Breast epithelium (tissue), 4 donors: ENCODE measurements around the gene LDLRAD4. TPM values are rescaled to one million over a fixed set of nuclear protein-coding genes. Genes with fewer than 3 reads are reported as not detected.

Experiments used
- DNase-seq, 2 donors: peaks; one replicate each; pipeline ENCODE4 v3.0.0-alpha.2; 2019; ENCODE audit warnings: low spot score in 2 of 2
- H3K27ac ChIP-seq, 2 donors: fragments of 200-600 bp; sonication (generic) in 1 of 2; one replicate each; pipeline ENCODE4 v1.5.1; 2016 to 2019; ENCODE audit warnings: mild to moderate bottlenecking in 1 of 2
- H3K27me3 ChIP-seq, 2 donors: fragments of 200-600 bp; sonication (generic) in 1 of 2; one replicate each; pipeline versions ENCODE4 v1.5.1 to v1.6.0; 2017 to 2019; ENCODE audit warnings: control low read depth in 1 of 2, mild to moderate bottlenecking in 1 of 2
- H3K36me3 ChIP-seq: fragments of 200-600 bp; one replicate; pipeline ENCODE4 v1.5.1; 2019
- H3K4me1 ChIP-seq, 2 donors: fragments of 200-600 bp; sonication (generic); one replicate each; pipeline ENCODE4 v1.5.1; 2016 to 2019; ENCODE audit warnings: control low read depth in 1 of 2
- H3K4me3 ChIP-seq, 3 donors: fragments of 200-600 bp; sonication (generic); 1 replicate in 2 of 3; 2 replicates in 1 of 3; pipeline ENCODE4 v1.5.1; 2016 to 2019; ENCODE audit warnings: mild to moderate bottlenecking in 3 of 3, moderate library complexity in 2 of 3
- H3K9me3 ChIP-seq, 2 donors: fragments of 200-600 bp; sonication (generic) in 1 of 2; one replicate each; pipeline ENCODE4 v1.5.1; 2016 to 2019; ENCODE audit warnings: control low read depth in 1 of 2
- POLR2A ChIP-seq: fragments of 450-650 bp; IDR thresholded peaks from one replicate; pipeline ENCODE4 v1.6.1; 2016; ENCODE audit warnings: antibody characterized with exemption, mild to moderate bottlenecking, moderate library complexity
- POLR2AphosphoS5 ChIP-seq, 3 donors: sonication (generic); formaldehyde crosslinking; IDR thresholded peaks; one replicate each; pipeline ENCODE4 v1.6.1; 2017; ENCODE audit warnings: antibody characterized with exemption in 3 of 3
- intact Hi-C: fragments of 100-400 bp; cut with DNase I; formaldehyde crosslinking; loops from one replicate; pipeline ENCODE4 v1.15.1; 2023; ENCODE audit warnings: low total_unique reads
- total RNA-seq, 3 donors: library from RNA; depleted of rRNA; stranded (reverse); fragments of >200 nt; gene quantifications; one replicate each; pipeline ENCODE4 v1.1.0, GENCODE V29; 2016
- TF ChIP-seq, protein P1 (sequence below), 3 donors: fragments of 450-650 bp; IDR thresholded peaks; one replicate each; pipeline ENCODE4 v1.5.1; 2016 to 2017; ENCODE audit warnings: antibody characterized with exemption in 3 of 3, mild to moderate bottlenecking in 3 of 3, moderate library complexity in 3 of 3

Gene LDLRAD4
- total RNA-seq, 3 donors from 2014 or later = 28.5 to 94.3 (median 42.9) TPM

DNA sequence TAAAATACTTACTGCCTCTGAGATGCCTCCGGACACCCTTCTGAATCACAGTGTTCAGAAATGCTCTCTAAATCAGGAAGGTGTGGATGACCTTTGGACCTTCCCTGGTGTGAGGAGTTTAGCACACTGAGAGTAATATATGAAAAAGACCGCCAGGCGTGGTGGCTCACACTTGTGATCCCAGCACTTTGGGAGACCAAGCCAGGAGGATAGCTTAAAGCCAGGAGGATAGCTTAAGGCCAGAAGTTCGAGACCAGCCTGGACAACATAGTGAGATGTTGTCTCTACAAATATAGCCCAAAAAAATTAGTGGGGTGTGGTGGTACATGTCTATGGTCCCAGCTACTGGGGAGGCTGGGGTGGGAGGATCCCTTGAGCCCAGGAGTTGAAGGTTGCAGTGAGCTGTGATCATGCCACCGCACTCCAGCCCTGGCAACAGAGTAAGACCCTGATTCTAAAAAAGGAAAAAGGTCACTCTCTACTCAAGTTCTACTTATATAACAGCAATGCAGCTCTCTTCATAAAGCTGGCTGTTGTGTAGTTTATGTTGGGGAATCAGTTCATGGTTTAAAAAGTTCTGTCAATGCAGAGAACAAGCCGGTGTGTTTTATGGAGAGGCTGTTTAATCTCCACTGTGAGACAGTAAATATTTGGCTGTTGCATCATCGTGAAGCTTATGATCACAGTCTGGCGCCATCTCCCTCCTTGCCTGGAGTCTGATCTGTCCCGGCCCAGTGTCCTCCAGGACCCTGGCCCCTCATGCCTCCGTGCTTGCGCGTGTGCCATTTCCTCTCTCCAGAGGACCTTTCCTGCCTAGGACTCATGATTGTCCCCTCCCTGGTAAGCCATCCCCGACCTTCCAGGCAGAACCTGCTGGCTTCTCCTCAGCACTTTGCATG, 323.3 kb downstream of the LDLRAD4 start:
- Histone ChIP-seq H3K27me3 (no peaks in the 10 kb centered on the region), H3K4me3 (peak overlapping the region in 2 of 3 donors; percentile 6 to 22), H3K36me3 (no peaks in the 10 kb centered on the region), H3K9me3 (no peaks in the 10 kb centered on the region), H3K27ac (peak overlapping the region; percentile 40 to 56), H3K4me1 (peaks cover 3 to 7% of the 10 kb centered on the region in 2 donors)
- intact Hi-C loops = no loop called here
- TF ChIP-seq POLR2A = no peak
- TF ChIP-seq, protein P1, sequence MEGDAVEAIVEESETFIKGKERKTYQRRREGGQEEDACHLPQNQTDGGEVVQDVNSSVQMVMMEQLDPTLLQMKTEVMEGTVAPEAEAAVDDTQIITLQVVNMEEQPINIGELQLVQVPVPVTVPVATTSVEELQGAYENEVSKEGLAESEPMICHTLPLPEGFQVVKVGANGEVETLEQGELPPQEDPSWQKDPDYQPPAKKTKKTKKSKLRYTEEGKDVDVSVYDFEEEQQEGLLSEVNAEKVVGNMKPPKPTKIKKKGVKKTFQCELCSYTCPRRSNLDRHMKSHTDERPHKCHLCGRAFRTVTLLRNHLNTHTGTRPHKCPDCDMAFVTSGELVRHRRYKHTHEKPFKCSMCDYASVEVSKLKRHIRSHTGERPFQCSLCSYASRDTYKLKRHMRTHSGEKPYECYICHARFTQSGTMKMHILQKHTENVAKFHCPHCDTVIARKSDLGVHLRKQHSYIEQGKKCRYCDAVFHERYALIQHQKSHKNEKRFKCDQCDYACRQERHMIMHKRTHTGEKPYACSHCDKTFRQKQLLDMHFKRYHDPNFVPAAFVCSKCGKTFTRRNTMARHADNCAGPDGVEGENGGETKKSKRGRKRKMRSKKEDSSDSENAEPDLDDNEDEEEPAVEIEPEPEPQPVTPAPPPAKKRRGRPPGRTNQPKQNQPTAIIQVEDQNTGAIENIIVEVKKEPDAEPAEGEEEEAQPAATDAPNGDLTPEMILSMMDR (IDR thresholded peaks at IDR 0.05) = no peak
- no peak for TF ChIP-seq POLR2AphosphoS5 (IDR thresholded peaks at IDR 0.05)
- no peak for DNase-seq

DNA sequence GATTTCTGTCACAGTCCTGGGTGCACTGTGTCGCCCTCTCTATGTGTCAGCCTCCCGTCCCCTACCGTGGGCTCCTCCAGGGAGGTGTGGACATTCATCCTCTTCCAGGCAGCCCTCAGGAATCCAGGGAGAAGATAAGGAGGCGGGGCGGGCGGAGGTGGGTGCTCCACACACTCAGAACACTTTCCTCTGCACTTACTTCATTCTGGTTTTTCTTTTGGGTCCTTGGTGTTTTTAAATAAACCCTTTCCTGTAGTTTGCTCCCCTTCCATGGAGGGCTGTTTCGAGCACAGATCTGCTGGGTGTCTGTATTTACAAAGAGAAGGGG, 323.9 kb downstream of the LDLRAD4 start:
- DNase-seq = no peak
- peak overlapping the region in 1 of 2 donors; percentile 56 for H3K27ac ChIP-seq
- no peaks in the 10 kb centered on the region for H3K9me3 ChIP-seq
- H3K27me3 ChIP-seq = no peaks in the 10 kb centered on the region
- intact Hi-C loops = no loop called here
- peak overlapping the region in 2 of 3 donors; percentile 6 to 22 for H3K4me3 ChIP-seq
- no peaks in the 10 kb centered on the region for H3K36me3 ChIP-seq
- H3K4me1 ChIP-seq = peaks cover 3 to 7% of the 10 kb centered on the region in 2 donors
- TF ChIP-seq POLR2A = no peak
- TF ChIP-seq, protein P1 (IDR thresholded peaks at IDR 0.05) = no peak

DNA sequence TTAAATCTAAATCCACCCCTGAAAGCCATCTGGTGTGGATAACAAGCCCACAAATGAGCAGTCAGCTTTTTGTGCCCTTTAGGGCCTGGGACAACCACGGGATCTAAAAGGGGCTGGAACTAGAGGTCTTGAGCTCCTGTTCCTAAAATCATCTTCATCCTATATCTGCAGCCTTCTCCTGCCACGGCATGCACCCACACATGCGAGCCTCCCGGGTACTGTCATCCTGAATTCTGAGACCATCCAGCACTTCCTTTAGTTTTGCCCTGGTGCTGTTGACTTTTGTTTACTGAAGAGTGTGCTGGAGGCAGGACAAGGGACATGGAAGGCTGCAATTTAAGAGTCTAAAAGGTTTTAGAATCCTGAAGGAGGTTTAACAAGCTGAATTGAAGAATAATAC, 324.6 kb downstream of the LDLRAD4 start:
- H3K36me3 ChIP-seq = no peaks in the 10 kb centered on the region
- intact Hi-C loops = no loop called here
- H3K4me3 ChIP-seq = peak overlapping the region in 1 of 3 donors; percentile 22
- no peak for DNase-seq
- no peaks in the 10 kb centered on the region for H3K27me3 ChIP-seq
- TF ChIP-seq POLR2A (no peak), POLR2AphosphoS5 (IDR thresholded peaks at IDR 0.05) (no peak)
- TF ChIP-seq, protein P1 (IDR thresholded peaks at IDR 0.05) = no peak
- H3K9me3 ChIP-seq = no peaks in the 10 kb centered on the region
- H3K27ac ChIP-seq = no peak overlapping the region
- peaks cover 3 to 7% of the 10 kb centered on the region in 2 donors for H3K4me1 ChIP-seq

DNA sequence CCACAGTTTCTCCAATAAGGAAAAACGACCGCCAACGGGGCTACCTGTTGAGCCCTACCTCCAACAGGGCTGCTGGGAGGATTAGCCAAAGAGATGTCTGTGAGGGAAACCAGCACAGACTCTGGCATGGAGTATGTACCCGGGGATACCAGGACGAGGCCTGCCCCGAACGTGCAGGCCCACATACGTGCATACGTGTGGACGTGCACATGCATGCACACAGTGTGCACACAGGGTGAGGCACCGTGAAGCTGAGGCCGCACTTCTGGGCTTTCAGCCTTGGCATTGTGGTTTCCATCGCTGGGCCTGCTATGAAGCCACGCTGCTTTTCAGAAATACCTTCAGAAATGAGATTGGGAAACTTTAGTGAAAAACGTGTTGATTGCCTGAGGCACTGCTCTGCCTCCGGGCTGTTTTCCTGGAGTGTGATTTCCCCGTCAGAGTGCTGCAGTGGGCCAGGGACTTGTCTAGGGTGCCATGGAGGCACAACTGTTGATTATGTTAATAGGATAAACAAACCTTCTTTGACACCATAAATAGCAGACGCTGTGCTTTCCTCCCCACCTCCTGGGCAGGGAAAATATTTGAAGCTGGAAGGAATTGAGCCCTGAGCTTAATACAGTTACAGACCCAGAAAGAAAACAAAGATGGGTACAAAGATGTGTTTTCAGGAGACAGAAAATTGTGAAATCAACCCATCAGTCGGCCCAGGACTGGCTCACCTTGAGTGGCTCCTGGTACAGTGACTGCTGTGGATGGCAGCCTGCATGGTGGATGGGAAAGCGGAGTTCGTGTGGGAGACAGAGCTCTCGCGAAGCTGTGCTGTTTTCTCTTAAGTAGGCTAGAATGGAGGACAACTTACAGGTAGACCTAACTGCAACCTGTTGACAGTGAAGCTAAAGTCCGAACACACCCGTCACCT, 325.5 kb downstream of the LDLRAD4 start:
- no peak for DNase-seq
- no peak overlapping the region for H3K4me3 ChIP-seq
- TF ChIP-seq, protein P1 (IDR thresholded peaks at IDR 0.05) = no peak
- no peak for TF ChIP-seq POLR2A
- no peak for TF ChIP-seq POLR2AphosphoS5 (IDR thresholded peaks at IDR 0.05)
- H3K27me3 ChIP-seq = no peaks in the 10 kb centered on the region
- intact Hi-C loops = no loop called here
- peaks cover 3 to 7% of the 10 kb centered on the region in 2 donors for H3K4me1 ChIP-seq
- no peaks in the 10 kb centered on the region for H3K9me3 ChIP-seq
- no peaks in the 10 kb centered on the region for H3K36me3 ChIP-seq
- H3K27ac ChIP-seq = no peak overlapping the region
